GM18517 (cell line): ENCODE results near the gene SLIT2.

Experiments used
- ATAC-seq: cut with Tn5 transposase; IDR thresholded peaks from one replicate; pipeline ENCODE4 v1.9.1; 2021; ENCODE audit warnings: mild to moderate bottlenecking, moderate library complexity; ENCODE audit not compliant: unreplicated experiment

SLIT2 gene

GRCh38 chr4:20265726-20266125 is 14.0 kb downstream of the SLIT2 start:
- no peak for ATAC-seq

DNA sequence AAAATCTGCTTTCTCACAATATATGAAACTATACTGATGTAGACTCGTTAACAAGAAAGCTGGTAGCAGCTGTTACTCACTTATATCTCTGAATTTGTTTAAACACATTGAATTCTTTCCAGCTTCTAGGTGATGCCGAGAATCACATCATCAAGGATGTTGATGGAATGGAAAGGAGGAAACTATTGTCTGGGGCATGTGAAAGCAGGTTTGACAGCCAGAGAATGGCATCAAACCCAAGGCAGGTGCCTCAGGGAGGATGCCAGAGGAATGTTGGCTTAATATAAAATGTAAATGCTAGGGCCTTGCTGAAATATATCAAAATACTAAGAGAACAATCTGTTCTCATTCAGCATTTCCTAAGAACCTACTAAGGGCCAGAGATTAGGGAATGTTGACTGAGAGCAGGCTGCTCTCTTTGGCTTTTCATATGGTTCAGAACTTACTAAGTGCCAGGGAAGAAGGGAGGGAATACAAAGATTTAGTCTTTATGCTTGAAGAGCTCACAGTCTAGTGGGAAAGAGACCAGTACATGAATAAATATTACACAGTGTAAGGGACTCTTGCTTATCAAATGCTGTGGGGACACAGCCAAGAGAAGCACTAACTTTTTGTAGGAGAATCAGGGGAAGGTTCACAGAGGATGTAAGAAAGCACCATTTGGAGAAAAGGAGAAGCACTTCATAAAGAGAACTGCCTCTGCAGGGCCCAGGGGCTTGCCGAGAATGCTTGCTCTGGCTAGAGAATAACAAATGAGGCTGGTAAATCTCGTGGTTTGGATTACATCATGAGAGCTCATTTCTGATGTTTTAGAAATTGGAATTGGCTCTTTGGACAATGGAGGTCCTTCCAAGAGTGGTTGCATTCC is 14.7 kb downstream of the SLIT2 start:
- ATAC-seq, result no peak

- ATAC-seq, result no peak
Observed at GRCh38 chr4:20268028-20268427, 16.3 kb downstream of the SLIT2 start.

- ATAC-seq, result no peak
Observed at GRCh38 chr4:20269320-20269719, 17.6 kb downstream of the SLIT2 start.

- no peak for ATAC-seq
Observed at GRCh38 chr4:20271950-20272349, 20.2 kb downstream of the SLIT2 start.

- ATAC-seq, result no peak
Observed at GRCh38 chr4:20272411-20272872, 20.7 kb downstream of the SLIT2 start.

DNA sequence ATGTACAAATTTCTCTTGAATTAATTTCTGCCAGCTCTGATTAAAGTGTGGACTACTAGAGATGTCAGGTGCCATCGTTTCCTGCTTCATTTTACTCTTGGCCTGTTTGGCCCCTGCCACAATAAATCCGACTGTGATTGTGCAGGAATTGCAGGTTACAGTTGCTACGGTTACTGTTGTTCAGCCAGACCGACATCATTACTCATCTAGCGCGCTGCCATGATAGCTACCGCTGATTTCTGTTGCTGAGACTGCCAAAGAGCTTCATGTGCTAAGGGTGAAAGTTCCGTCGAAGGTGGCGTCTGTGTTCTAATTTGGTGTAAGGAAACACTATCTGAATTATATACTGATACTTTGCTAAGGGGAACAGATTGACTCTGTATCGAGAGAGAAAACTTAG is 22.1 kb downstream of the SLIT2 start:
- ATAC-seq, result no peak

DNA sequence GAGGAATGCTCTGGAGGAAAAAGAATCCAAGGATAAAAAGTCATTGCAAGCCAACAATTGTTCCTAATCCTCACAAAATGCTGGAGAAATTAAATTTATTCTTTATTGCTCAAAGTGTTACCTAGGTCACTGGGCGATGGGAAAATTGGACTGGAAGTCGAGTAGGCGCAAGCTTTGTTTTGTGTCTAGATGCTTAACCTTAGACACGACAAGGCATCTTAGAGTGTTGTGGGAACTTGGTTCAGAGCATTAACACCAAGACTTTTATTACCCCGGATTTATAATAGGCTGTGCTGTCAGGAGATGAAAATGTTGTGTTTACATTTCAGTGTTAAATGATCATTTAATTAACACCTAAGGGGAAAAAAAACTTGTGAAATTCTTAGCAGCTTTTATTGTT is 25.1 kb downstream of the SLIT2 start:
- no peak for ATAC-seq

DNA sequence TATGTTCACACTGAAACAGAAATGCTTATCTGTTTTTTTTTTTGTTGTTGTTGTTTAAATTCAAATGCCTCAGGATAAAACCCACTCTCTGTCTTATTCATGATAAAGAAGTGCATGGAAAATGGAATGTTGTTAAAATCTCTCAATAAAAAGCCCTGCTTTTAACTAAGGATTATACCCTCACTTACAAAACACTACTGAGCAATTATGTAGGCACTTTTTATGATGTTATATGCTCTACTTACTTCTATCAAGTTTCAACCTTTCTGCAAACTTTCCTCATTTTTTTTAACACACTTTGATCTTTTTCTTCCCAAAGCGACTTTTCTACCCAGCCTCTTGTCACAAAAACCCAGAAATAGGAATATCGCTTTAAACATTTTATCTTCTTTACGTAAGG is 26.5 kb downstream of the SLIT2 start:
- ATAC-seq, result no peak

DNA sequence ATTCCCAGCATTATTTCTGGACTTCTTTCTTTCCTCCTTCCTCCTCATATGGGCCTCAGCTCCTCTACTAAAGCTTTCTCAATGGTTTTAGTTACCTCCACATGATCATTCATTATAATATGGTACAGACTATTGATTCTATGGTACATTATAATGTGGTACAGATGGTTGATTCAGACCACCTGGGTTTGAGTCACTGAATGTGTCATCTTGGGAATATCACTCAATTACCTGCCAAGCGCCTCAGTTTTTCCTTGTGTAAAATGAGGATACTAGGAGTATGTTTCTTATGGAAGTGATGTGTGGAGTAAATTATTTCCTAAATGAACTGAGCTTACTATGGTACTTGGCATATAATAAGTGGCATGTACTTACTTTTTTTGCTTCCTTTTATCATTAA is 27.7 kb downstream of the SLIT2 start:
- no peak for ATAC-seq

- no peak for ATAC-seq
Observed at GRCh38 chr4:20281453-20281852, 29.7 kb downstream of the SLIT2 start.

GRCh38 chr4:20283039-20283438 is 31.3 kb downstream of the SLIT2 start:
- ATAC-seq, result no peak

- ATAC-seq, result no peak
Observed at GRCh38 chr4:20284990-20285389, 33.3 kb downstream of the SLIT2 start.

DNA sequence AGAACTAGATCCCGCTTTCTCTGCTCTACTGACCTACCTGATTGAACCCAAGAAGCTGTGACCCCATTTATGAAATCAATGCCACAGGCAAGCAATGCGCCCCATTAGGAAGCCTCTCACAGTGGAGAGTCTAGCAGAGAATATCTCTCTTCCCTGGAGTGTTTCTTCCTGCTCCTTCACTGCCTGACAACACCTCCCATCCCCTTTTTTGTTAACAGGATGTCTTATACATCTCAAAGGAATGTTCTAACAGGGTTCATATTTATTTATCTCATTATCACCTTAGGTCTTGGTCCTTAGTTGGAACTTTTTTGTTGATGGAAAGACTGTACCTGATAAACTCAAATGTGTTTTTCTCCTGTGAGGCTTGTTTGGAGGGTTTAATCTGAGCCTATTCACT is 35.5 kb downstream of the SLIT2 start:
- ATAC-seq, result no peak

GRCh38 chr4:20288047-20288650 is 36.4 kb downstream of the SLIT2 start:
- no peak for ATAC-seq

- ATAC-seq, result no peak
Observed at GRCh38 chr4:20288846-20289512, 37.3 kb downstream of the SLIT2 start.

GRCh38 chr4:20289782-20290181 is 38.1 kb downstream of the SLIT2 start:
- no peak for ATAC-seq

DNA sequence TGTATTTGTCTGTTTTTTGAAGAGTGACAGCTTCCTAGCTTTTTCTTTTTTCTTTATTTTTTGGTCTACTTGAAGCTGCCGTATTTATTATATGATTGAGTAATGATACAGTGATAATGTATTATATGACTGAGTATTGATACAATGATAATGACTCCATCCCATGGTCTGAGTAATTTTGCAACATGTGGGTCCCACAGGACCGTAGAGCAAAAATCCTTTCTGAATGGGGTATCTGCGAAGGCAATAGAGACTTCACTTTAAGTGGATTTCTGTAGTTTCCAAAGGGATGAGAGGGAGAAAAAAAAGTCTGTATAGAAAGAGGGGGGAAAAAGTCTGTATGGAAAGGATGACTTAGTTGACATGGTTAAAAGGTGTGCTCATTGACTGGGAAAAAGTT is 41.0 kb downstream of the SLIT2 start:
- ATAC-seq, result no peak

GRCh38 chr4:20297261-20297660 is 45.6 kb downstream of the SLIT2 start:
- no peak for ATAC-seq

GRCh38 chr4:20297783-20298182 is 46.1 kb downstream of the SLIT2 start:
- ATAC-seq, result no peak

- no peak for ATAC-seq
Observed at GRCh38 chr4:20298455-20298854, 46.8 kb downstream of the SLIT2 start.

DNA sequence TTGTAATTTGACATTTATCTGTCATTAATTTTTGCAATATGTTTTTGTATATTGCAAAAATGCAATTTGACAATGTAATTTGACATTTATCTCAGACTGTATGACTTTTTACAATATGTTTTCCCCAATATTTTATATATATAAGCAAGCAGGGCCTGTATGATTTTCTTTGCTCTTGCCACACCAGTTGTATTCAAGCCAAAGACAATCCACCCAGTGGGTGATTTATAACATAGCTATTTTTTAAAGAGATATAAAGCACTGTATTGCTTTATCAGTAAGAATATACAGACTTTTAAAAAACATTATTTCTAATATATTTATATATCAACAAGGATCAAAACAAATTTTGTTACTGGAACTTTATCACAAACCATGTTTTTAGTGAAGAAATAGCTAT is 47.3 kb downstream of the SLIT2 start:
- ATAC-seq, result no peak
